ENCODE measurements around the gene PTPRD. TPM values are rescaled to one million over a fixed set of nuclear protein-coding genes. Genes with fewer than 3 reads are reported as not detected.

Gene PTPRD
- total RNA-seq, 1 experiment from 2014 or later = 1.8 TPM

GRCh38 chr9:8713149-8713810, 1899.5 kb downstream of the PTPRD start:
- Mint-ChIP-seq H3K27ac (ENCODE audit: unreplicated experiment) (no peak overlapping the region), H3K36me3 (ENCODE audit: insufficient read depth, unreplicated experiment) (no peaks in the 10 kb centered on the region), H3K4me1 (ENCODE audit: low read depth, unreplicated experiment) (peaks cover under 1% of the 10 kb centered on the region), H3K4me3 (ENCODE audit: low read depth, unreplicated experiment) (no peak overlapping the region), H3K9me3 (ENCODE audit: low read depth, unreplicated experiment) (no peaks in the 10 kb centered on the region), H3K27me3 (ENCODE audit: unreplicated experiment) (no peaks in the 10 kb centered on the region)
- CTCF ChIA-PET = no interaction called here
- no peak for TF ChIP-seq CTCF (IDR thresholded peaks at IDR 0.05; ENCODE audit: unreplicated experiment)
- no peak for DNase-seq
- intact Hi-C loops (cut with micrococcal nuclease; ENCODE audit: unreplicated experiment) = no loop called here
- no TSS peak for BruUV-seq (replicated peaks)

GRCh38 chr9:8709731-8710130, 1903.1 kb downstream of the PTPRD start:
- DNase-seq = no peak
- Mint-ChIP-seq H3K27ac (ENCODE audit: unreplicated experiment) (no peak overlapping the region), H3K9me3 (ENCODE audit: low read depth, unreplicated experiment) (no peaks in the 10 kb centered on the region), H3K36me3 (ENCODE audit: insufficient read depth, unreplicated experiment) (no peaks in the 10 kb centered on the region), H3K4me3 (ENCODE audit: low read depth, unreplicated experiment) (no peak overlapping the region), H3K4me1 (ENCODE audit: low read depth, unreplicated experiment) (no peaks in the 10 kb centered on the region), H3K27me3 (ENCODE audit: unreplicated experiment) (no peaks in the 10 kb centered on the region)
- no TSS peak for BruUV-seq (replicated peaks)
- intact Hi-C loops (cut with micrococcal nuclease; ENCODE audit: unreplicated experiment) = no loop called here
- CTCF ChIA-PET = no interaction called here
- no peak for TF ChIP-seq CTCF (IDR thresholded peaks at IDR 0.05; ENCODE audit: unreplicated experiment)

- no peak for DNase-seq
- intact Hi-C loops (cut with micrococcal nuclease; ENCODE audit: unreplicated experiment) = no loop called here
- BruUV-seq (replicated peaks) = no TSS peak
- no peaks in the 10 kb centered on the region for H3K36me3 Mint-ChIP-seq (ENCODE audit: insufficient read depth, unreplicated experiment)
- CTCF ChIA-PET = interaction anchor here (0.6 kb wide), 1 partner anchor 1150 kb away, joined by 3 read pairs; no protein-coding TSS in a partner anchor
- no peak overlapping the region for H3K4me3 Mint-ChIP-seq (ENCODE audit: low read depth, unreplicated experiment)
- H3K9me3 Mint-ChIP-seq (ENCODE audit: low read depth, unreplicated experiment) = no peaks in the 10 kb centered on the region
- no peaks in the 10 kb centered on the region for H3K27me3 Mint-ChIP-seq (ENCODE audit: unreplicated experiment)
- H3K27ac Mint-ChIP-seq (ENCODE audit: unreplicated experiment) = no peak overlapping the region
- H3K4me1 Mint-ChIP-seq (ENCODE audit: low read depth, unreplicated experiment) = peaks cover 7% of the 10 kb centered on the region
- no peak for TF ChIP-seq CTCF (IDR thresholded peaks at IDR 0.05; ENCODE audit: unreplicated experiment)
Measured at GRCh38 chr9:8708728-8709127, 1904.1 kb downstream of the PTPRD start.

GRCh38 chr9:8706998-8707397, 1905.8 kb downstream of the PTPRD start:
- H3K27me3 Mint-ChIP-seq (ENCODE audit: unreplicated experiment) = no peaks in the 10 kb centered on the region
- H3K27ac Mint-ChIP-seq (ENCODE audit: unreplicated experiment) = no peak overlapping the region
- no peak for TF ChIP-seq CTCF (IDR thresholded peaks at IDR 0.05; ENCODE audit: unreplicated experiment)
- peaks cover 12% of the 10 kb centered on the region for H3K4me1 Mint-ChIP-seq (ENCODE audit: low read depth, unreplicated experiment)
- intact Hi-C loops (cut with micrococcal nuclease; ENCODE audit: unreplicated experiment) = no loop called here
- CTCF ChIA-PET = no interaction called here
- H3K9me3 Mint-ChIP-seq (ENCODE audit: low read depth, unreplicated experiment) = peaks cover 4% of the 10 kb centered on the region
- H3K4me3 Mint-ChIP-seq (ENCODE audit: low read depth, unreplicated experiment) = no peak overlapping the region
- no peak for DNase-seq
- BruUV-seq (replicated peaks) = no TSS peak
- no peaks in the 10 kb centered on the region for H3K36me3 Mint-ChIP-seq (ENCODE audit: insufficient read depth, unreplicated experiment)

Measured in Calu3 (cell line).